HepG2 (cell line): ENCODE data around the gene LRBA. TPM values are rescaled to one million over a fixed set of nuclear protein-coding genes. Genes with fewer than 3 reads are reported as not detected.

Source experiments
- ATAC-seq: fragments of 200-7000 bp; cut with Tn5 transposase; 3 replicates; pipeline ENCODE4 v1.9.1; 2020; ENCODE audit warnings: mild to moderate bottlenecking, moderate library complexity
- BruUV-seq: library from RNA; stranded (reverse); fragments of 400-500 nt; replicated peaks from 2 replicates; lab custom pipeline; 2021; lab: Mats Ljungman, UMichigan
- CTCF ChIA-PET: fragments of 300-600 bp; formaldehyde crosslinking; extraction: SDS; loops from one replicate; lab custom pipeline; 2021; ENCODE audit warnings: low total read pairs, inconsistent platforms, low intra/inter-chr PET ratio; lab: Yijun Ruan, JAX
- POLR2A ChIA-PET: fragments of 350-600 bp; sonication (Branson Sonifier 250); formaldehyde crosslinking; loops from one replicate; lab custom pipeline; 2020; ENCODE audit warnings: antibody characterized with exemption, inconsistent platforms; lab: Yijun Ruan, JAX
- DNase-seq: peaks from one replicate; pipeline ENCODE4 v3.0.0-alpha.2; 2015; ENCODE audit warnings: low spot score
- FAIRE-seq: peaks from 3 replicates; lab custom pipeline; 2011; peaks lifted over from hg19 to GRCh38; lab: Jason Lieb, UNC
- H2AFZ ChIP-seq: one replicate; pipeline ENCODE4 v1.6.1; 2011; ENCODE audit warnings: low read length, inconsistent platforms
- H3K27ac ChIP-seq: fragments of 300-600 bp; 3 replicates; pipeline ENCODE4 v1.8.0; 2011; ENCODE audit warnings: mixed run types, mild to moderate bottlenecking, mixed read lengths, low read length, inconsistent platforms; ENCODE audit not compliant: insufficient read depth; ENCODE audit errors: extremely low read length
- H3K27me3 ChIP-seq, 2 experiments: fragments of 200-600 bp in 1 of 2; 2 replicates in 1 of 2; 3 replicates in 1 of 2; pipeline versions ENCODE4 v1.6.0 to v1.8.0; 2011; ENCODE audit warnings: low read length in 2 of 2, mild to moderate bottlenecking in 2 of 2, moderate library complexity in 2 of 2, inconsistent platforms in 1 of 2; ENCODE audit not compliant: insufficient read depth in 2 of 2, control insufficient read depth in 1 of 2
- H3K36me3 ChIP-seq, 2 experiments: fragments of 200-600 bp in 1 of 2; replicated peaks in 1 of 2; 2 replicates in 1 of 2; 3 replicates in 1 of 2; pipeline versions ENCODE4 v1.5.1 to v1.8.0; 2011; ENCODE audit warnings: low read length in 2 of 2, inconsistent platforms in 1 of 2; ENCODE audit not compliant: insufficient read depth in 2 of 2, control insufficient read depth in 1 of 2
- H3K4me1 ChIP-seq: 2 replicates; pipeline ENCODE4 v1.5.1; 2012; ENCODE audit warnings: low read length, inconsistent platforms; ENCODE audit not compliant: insufficient read depth
- H3K4me2 ChIP-seq: 2 replicates; pipeline ENCODE4 v1.6.0; 2011; ENCODE audit warnings: low read depth, low read length, inconsistent platforms
- H3K4me3 ChIP-seq, 3 experiments: fragments of 200-600 bp in 1 of 3; sonication (generic), shearing (Covaris generic) in 1 of 3; replicated peaks in 1 of 3; 2 replicates each; pipeline ENCODE4 v1.5.1; 2011 to 2016; ENCODE audit warnings: low read length in 3 of 3, inconsistent platforms in 2 of 3, low read depth in 2 of 3, mild to moderate bottlenecking in 2 of 3, control low read depth in 1 of 3, mixed read lengths in 1 of 3; ENCODE audit not compliant: insufficient read depth in 1 of 3
- H3K79me2 ChIP-seq: one replicate; pipeline ENCODE4 v1.6.1; 2011; ENCODE audit warnings: low read length, inconsistent platforms; ENCODE audit not compliant: insufficient read depth
- H3K9ac ChIP-seq: 2 replicates; pipeline ENCODE4 v1.6.0; 2011; ENCODE audit warnings: mild to moderate bottlenecking, low read depth, low read length, inconsistent platforms; ENCODE audit not compliant: insufficient read depth
- H3K9me3 ChIP-seq: 2 replicates; pipeline ENCODE4 v1.5.1; 2012; ENCODE audit warnings: mild to moderate bottlenecking, low read length
- H4K20me1 ChIP-seq: 2 replicates; pipeline ENCODE4 v1.6.0; 2011; ENCODE audit warnings: inconsistent platforms, mild to moderate bottlenecking, low read length, moderate library complexity; ENCODE audit not compliant: insufficient read depth
- ATF7 ChIP-seq, 2 experiments: fragments of 450-650 bp in 1 of 2; sonication (generic) in 1 of 2; formaldehyde crosslinking in 1 of 2; IDR thresholded peaks; 2 replicates each; pipeline versions ENCODE4 v1.4.0 to v1.6.1; 2016 to 2020; ENCODE audit warnings: antibody characterized with exemption in 1 of 2, mild to moderate bottlenecking in 1 of 2, missing genetic modification reagents in 1 of 2
- KLF15 ChIP-seq: sonication (generic); formaldehyde crosslinking; IDR thresholded peaks from 2 replicates; pipeline ENCODE4 v1.8.1; 2023; ENCODE audit warnings: borderline replicate concordance, mild to moderate bottlenecking, inconsistent platforms, missing genetic modification reagents, mixed read lengths
- MAFK ChIP-seq, 2 experiments: IDR thresholded peaks in 1 of 2; conservative IDR thresholded peaks in 1 of 2; 2 replicates each; pipeline ENCODE4 v1.6.1; 2011; ENCODE audit warnings: improper control_type of control experiment in 2 of 2, low read length in 2 of 2
- SAFB2 ChIP-seq: sonication (generic); formaldehyde crosslinking; IDR thresholded peaks from 2 replicates; pipeline ENCODE4 v1.5.1; 2020; ENCODE audit warnings: missing genetic modification reagents, low read depth, mild to moderate bottlenecking, borderline replicate concordance
- SMAD9 ChIP-seq: sonication (generic); formaldehyde crosslinking; IDR thresholded peaks from 2 replicates; pipeline ENCODE4 v1.5.1; 2020; ENCODE audit warnings: mild to moderate bottlenecking, missing genetic modification reagents
- TGIF2 ChIP-seq: IDR thresholded peaks from 2 replicates; pipeline ENCODE4 v1.6.1; 2016; ENCODE audit warnings: control low read depth, missing compliant biosample characterization
- ZBTB38 ChIP-seq: sonication (generic); formaldehyde crosslinking; IDR thresholded peaks from 2 replicates; pipeline ENCODE4 v1.5.1; 2020; ENCODE audit warnings: mild to moderate bottlenecking, missing genetic modification reagents
- ZMYM4 ChIP-seq: sonication (generic); formaldehyde crosslinking; IDR thresholded peaks from 2 replicates; pipeline ENCODE4 v1.8.1; 2023; ENCODE audit warnings: mild to moderate bottlenecking, missing genetic modification reagents
- ZNF234 ChIP-seq: sonication (generic); formaldehyde crosslinking; conservative IDR thresholded peaks from 2 replicates; pipeline ENCODE4 v1.5.1; 2020; ENCODE audit warnings: mild to moderate bottlenecking, missing genetic modification reagents
- ZNF598 ChIP-seq: sonication (generic); formaldehyde crosslinking; IDR thresholded peaks from 2 replicates; pipeline ENCODE4 v1.5.1; 2020; ENCODE audit warnings: mild to moderate bottlenecking, missing genetic modification reagents, borderline replicate concordance
- WGBS: methylation state at CpG from one replicate; pipeline ENCODE4 v1.1.6; 2017; ENCODE audit warnings: low lambda C conversion rate; 5-methylcytosine and 5-hydroxymethylcytosine counted together
- in situ Hi-C: cut with HindIII; loops from 2 replicates; pipeline ENCODE4 v1.10.0; 2017; ENCODE audit warnings: low pct_unique_long_range_greater_than_20kb; ENCODE audit not compliant: extremely low pct_ligation_motif_present
- intact Hi-C: fragments of 100-400 bp; cut with micrococcal nuclease; formaldehyde crosslinking; loops from one replicate; pipeline ENCODE4 v1.10.0; 2022; ENCODE audit not compliant: unreplicated experiment
- polyA plus RNA-seq, 8 experiments: library from polyadenylated mRNA; depleted of rRNA in 3 of 8; stranded (reverse) in 7 of 8; unstranded in 1 of 8; fragments of >200 nt; fragmentation: Illumina TruSeq in 4 of 8; extraction: Trizol in 4 of 8; gene quantifications; 2 replicates each; pipeline versions ENCODE4 v1.2.1 to v1.2.3, GENCODE V29; 2011 to 2016; ENCODE audit warnings: low read depth in 4 of 8, missing spikeins in 1 of 8, mixed read lengths in 1 of 8; ENCODE audit not compliant: insufficient read depth in 1 of 8
- total RNA-seq, 5 experiments: library from RNA; depleted of rRNA; stranded (reverse); fragments of >200 nt; fragmentation: Illumina TruSeq; extraction: Trizol; gene quantifications; 2 replicates each; pipeline ENCODE4 v1.2.3, GENCODE V29; 2016; ENCODE audit warnings: low read depth in 1 of 5
- TF ChIP-seq, protein P1 (sequence below): sonication (generic); formaldehyde crosslinking; IDR thresholded peaks from 2 replicates; pipeline ENCODE4 v1.5.0; 2020; ENCODE audit warnings: missing genetic modification reagents
- TF ChIP-seq, protein P2 (sequence below): sonication (generic); formaldehyde crosslinking; IDR thresholded peaks from 2 replicates; pipeline ENCODE4 v1.4.0; 2020; ENCODE audit warnings: missing genetic modification reagents
- TF ChIP-seq, protein P3 (sequence below): sonication (generic); formaldehyde crosslinking; IDR thresholded peaks from 2 replicates; pipeline ENCODE4 v1.4.0; 2020; ENCODE audit warnings: missing genetic modification reagents

Gene LRBA
- total and polyA plus RNA-seq, 2 of the 13 experiments (the other 11 are each of a cell fraction or from before 2014, with no cell fraction given) = 21.0 to 37.2 TPM

DNA sequence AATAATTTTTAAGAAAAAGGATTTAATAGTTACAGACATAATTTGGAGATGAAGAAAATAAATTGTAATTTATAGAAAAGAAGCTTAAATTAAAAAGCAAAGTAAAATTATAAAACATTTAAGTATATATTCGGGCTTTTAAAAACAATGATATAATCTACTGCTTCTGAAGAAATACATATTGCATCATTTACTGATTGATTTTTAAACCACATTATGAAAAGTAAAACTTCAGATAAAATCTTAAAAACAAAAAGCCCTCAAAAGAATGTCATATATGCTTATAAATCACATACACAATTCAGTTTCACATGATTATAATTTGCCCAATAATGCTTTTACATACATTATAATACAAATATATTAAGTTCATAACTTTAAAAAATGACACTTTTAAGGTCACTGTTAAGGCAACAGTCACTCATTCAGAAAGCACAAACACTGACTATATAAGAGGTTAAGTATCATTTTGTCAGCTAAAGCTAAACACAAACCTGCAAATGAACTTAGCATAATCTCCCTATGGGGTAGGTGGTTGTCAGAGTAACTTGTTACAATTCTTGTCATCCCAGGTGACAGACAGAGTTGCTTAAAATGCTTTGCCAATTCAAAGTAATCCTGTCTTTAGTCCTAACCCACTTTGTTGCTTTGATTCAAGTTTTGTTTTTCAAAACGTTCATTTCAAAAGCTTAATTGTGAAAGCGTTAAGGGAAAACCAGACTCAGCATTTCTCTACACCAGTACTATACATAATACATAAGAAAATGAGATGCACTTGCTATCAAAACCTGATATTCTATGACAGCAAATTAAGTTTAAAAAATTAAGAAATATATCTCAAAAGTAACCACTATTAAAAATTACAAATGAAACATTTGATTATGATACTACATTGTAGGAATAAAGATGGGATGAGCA, 523.7 kb downstream of the LRBA start:
- H3K27me3 ChIP-seq = no peaks in the 10 kb centered on the region
- FAIRE-seq (no peak), ATAC-seq (no peak), DNase-seq (no peak)
- no peaks in the 10 kb centered on the region for H3K79me2 ChIP-seq
- no TSS peak for BruUV-seq
- intact Hi-C loops = no loop called here
- H3K36me3 ChIP-seq = no peaks in the 10 kb centered on the region
- in situ Hi-C loops = no loop called here
- ChIA-PET POLR2A (no interaction called here), CTCF (no interaction called here)
- H3K4me1 ChIP-seq = no peaks in the 10 kb centered on the region
- H4K20me1 ChIP-seq = no peaks in the 10 kb centered on the region
- H3K9me3 ChIP-seq = no peaks in the 10 kb centered on the region
- no peak overlapping the region for H3K9ac ChIP-seq
- no peak overlapping the region for H3K4me3 ChIP-seq
- 90% methylated on average over 3 of the region's 3 CpGs for WGBS
- no peak overlapping the region for H3K27ac ChIP-seq
- TF ChIP-seq ZNF598 (no peak), ZMYM4 (CRISPR knock-in tag) (no peak), ATF7 (IDR thresholded peaks at IDR 0.05) (peak; percentile 11; the same call in 1 of the 2 replicates), ATF7 (CRISPR knock-in tag; IDR thresholded peaks at IDR 0.05) (no peak), SAFB2 (CRISPR knock-in tag) (no peak), ZNF234 (CRISPR knock-in tag) (no peak), MAFK (conservative IDR thresholded peaks at IDR 0.05 in 1 of 2, IDR thresholded peaks at IDR 0.05 in 1 of 2; ENCODE audit: low read length in 2 of 2) (peak in 1 of 2 experiments; percentile 41; a peak in 1 of 4 replicates)
- no peak overlapping the region for H3K4me2 ChIP-seq
- H2AFZ ChIP-seq = no peak overlapping the region

DNA sequence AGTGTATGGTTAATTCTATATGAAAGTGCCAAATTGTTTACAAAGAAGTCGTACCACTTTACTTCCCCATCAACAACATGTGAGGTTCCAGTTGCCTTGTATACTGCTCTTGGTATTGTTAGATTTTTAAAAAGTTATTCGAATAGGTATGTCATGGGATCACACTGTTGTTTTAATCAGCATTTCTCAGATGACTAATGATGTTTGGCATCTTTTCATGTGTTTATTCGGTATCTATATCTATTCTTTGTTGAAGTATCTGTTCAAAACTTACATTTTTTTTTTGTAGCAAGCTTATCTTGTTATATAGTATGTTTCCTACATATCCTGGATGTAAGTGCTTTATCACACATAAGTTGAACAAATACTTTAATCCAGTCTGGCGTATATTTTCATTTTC, 532.5 kb downstream of the LRBA start:
- no peaks in the 10 kb centered on the region for H3K9me3 ChIP-seq
- in situ Hi-C loops (no loop called here), intact Hi-C loops (no loop called here)
- H3K9ac ChIP-seq = no peak overlapping the region
- peaks cover 2 to 4% of the 10 kb centered on the region in 2 experiments; a peak in 1 of 5 replicates for H3K36me3 ChIP-seq
- no peaks in the 10 kb centered on the region for H3K79me2 ChIP-seq
- H3K4me2 ChIP-seq = no peak overlapping the region
- FAIRE-seq (no peak), DNase-seq (no peak), ATAC-seq (no peak)
- CTCF ChIA-PET = no interaction called here
- H3K4me1 ChIP-seq = no peaks in the 10 kb centered on the region
- no peak overlapping the region for H2AFZ ChIP-seq
- no peaks in the 10 kb centered on the region for H3K27me3 ChIP-seq
- no TSS peak for BruUV-seq
- POLR2A ChIA-PET = no interaction called here
- H3K4me3 ChIP-seq = no peak overlapping the region
- no peak overlapping the region for H3K27ac ChIP-seq
- WGBS = 96% methylated on average over 4 of the region's 4 CpGs
- no peaks in the 10 kb centered on the region for H4K20me1 ChIP-seq
- no peak for TF ChIP-seq KLF15
- TF ChIP-seq, protein P1, sequence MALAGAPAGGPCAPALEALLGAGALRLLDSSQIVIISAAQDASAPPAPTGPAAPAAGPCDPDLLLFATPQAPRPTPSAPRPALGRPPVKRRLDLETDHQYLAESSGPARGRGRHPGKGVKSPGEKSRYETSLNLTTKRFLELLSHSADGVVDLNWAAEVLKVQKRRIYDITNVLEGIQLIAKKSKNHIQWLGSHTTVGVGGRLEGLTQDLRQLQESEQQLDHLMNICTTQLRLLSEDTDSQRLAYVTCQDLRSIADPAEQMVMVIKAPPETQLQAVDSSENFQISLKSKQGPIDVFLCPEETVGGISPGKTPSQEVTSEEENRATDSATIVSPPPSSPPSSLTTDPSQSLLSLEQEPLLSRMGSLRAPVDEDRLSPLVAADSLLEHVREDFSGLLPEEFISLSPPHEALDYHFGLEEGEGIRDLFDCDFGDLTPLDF (CRISPR knock-in tag) = no peak
- no peak for TF ChIP-seq ZBTB38 (CRISPR knock-in tag)
- no peak for TF ChIP-seq TGIF2
- TF ChIP-seq, protein P2, sequence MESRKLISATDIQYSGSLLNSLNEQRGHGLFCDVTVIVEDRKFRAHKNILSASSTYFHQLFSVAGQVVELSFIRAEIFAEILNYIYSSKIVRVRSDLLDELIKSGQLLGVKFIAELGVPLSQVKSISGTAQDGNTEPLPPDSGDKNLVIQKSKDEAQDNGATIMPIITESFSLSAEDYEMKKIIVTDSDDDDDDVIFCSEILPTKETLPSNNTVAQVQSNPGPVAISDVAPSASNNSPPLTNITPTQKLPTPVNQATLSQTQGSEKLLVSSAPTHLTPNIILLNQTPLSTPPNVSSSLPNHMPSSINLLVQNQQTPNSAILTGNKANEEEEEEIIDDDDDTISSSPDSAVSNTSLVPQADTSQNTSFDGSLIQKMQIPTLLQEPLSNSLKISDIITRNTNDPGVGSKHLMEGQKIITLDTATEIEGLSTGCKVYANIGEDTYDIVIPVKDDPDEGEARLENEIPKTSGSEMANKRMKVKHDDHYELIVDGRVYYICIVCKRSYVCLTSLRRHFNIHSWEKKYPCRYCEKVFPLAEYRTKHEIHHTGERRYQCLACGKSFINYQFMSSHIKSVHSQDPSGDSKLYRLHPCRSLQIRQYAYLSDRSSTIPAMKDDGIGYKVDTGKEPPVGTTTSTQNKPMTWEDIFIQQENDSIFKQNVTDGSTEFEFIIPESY (CRISPR knock-in tag) = no peak
- TF ChIP-seq SMAD9 (CRISPR knock-in tag) = no peak
- TF ChIP-seq, protein P3, sequence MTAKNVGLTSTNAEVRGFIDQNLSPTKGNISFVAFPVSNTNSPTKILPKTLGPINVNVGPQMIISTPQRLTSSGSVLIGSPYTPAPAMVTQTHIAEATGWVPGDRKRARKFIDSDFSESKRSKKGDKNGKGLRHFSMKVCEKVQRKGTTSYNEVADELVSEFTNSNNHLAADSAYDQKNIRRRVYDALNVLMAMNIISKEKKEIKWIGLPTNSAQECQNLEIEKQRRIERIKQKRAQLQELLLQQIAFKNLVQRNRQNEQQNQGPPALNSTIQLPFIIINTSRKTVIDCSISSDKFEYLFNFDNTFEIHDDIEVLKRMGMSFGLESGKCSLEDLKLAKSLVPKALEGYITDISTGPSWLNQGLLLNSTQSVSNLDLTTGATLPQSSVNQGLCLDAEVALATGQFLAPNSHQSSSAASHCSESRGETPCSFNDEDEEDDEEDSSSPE = no peak
